T-helper 1 cell treated with Interleukin-12 subunit alpha and Interleukin-12 subunit beta and Interleukin-4 antibody, amounts not matched to agents 30 μg/mL and 1 μg/mL, for 36 hours (primary cell): ENCODE measurements around the gene FBXW10.
"Not testable (repeated sequence)": the region's sequence is repeated elsewhere in the genome, so short reads cannot be mapped to it uniquely, and the experiment has no call there.

Source experiments
- H3K27ac Mint-ChIP-seq: one replicate; pipeline ENCODE4 v1.8.0; 2021; ENCODE audit warnings: mild to moderate bottlenecking, mixed read lengths
- H3K27me3 Mint-ChIP-seq: one replicate; pipeline ENCODE4 v1.8.0; 2021; ENCODE audit warnings: low read depth, mixed read lengths
- H3K36me3 Mint-ChIP-seq: one replicate; pipeline ENCODE4 v1.8.0; 2021; ENCODE audit warnings: low read depth, mixed read lengths
- H3K4me1 Mint-ChIP-seq: one replicate; pipeline ENCODE4 v1.8.0; 2021; ENCODE audit warnings: low read depth, mixed read lengths
- H3K4me3 Mint-ChIP-seq: one replicate; pipeline ENCODE4 v1.8.0; 2021; ENCODE audit warnings: mild to moderate bottlenecking, moderate library complexity, mixed read lengths
- H3K9me3 Mint-ChIP-seq: one replicate; pipeline ENCODE4 v1.8.0; 2021; ENCODE audit warnings: mixed read lengths

Gene FBXW10

GRCh38 chr17:18780991-18781718 is 37.3 kb downstream of the FBXW10 start, which contains the start of gene TVP23B:
TSS of gene TVP23B (plus strand) at chr17:18781183. CDS start at chr17:18781294, 111 bp downstream.
- Mint-ChIP-seq H3K4me1 (peaks cover 17% of the 10 kb centered on the region), H3K27ac (peak within 1 kb of the TSS; percentile 98), H3K4me3 (peak within 1 kb of the TSS; percentile 98)
- H3K9me3 Mint-ChIP-seq, H3K36me3 Mint-ChIP-seq, H3K27me3 Mint-ChIP-seq: not testable (repeated sequence)

- H3K4me1 Mint-ChIP-seq: peaks cover 17% of the 10 kb centered on the region
- H3K27ac Mint-ChIP-seq: peak overlapping the region; percentile 77
- H3K4me3 Mint-ChIP-seq: peak overlapping the region; percentile 69
- H3K36me3 Mint-ChIP-seq, H3K9me3 Mint-ChIP-seq, H3K27me3 Mint-ChIP-seq: not testable (repeated sequence)
Observed at GRCh38 chr17:18781805-18782204, 38.0 kb downstream of the FBXW10 start.

- Mint-ChIP-seq H3K36me3 (peaks cover 12% of the 10 kb centered on the region), H3K4me1 (peaks cover 19% of the 10 kb centered on the region)
- not testable (repeated sequence) for H3K27me3 Mint-ChIP-seq, H3K9me3 Mint-ChIP-seq, H3K4me3 Mint-ChIP-seq, H3K27ac Mint-ChIP-seq
Observed at GRCh38 chr17:18785933-18786332, 42.1 kb downstream of the FBXW10 start.

GRCh38 chr17:18786890-18787289 is 43.0 kb downstream of the FBXW10 start:
- H3K27ac Mint-ChIP-seq, H3K4me3 Mint-ChIP-seq, H3K27me3 Mint-ChIP-seq, H3K9me3 Mint-ChIP-seq: not testable (repeated sequence)
- peaks cover 12% of the 10 kb centered on the region for H3K36me3 Mint-ChIP-seq
- H3K4me1 Mint-ChIP-seq: peaks cover 19% of the 10 kb centered on the region

GRCh38 chr17:18791402-18791801 is 47.5 kb downstream of the FBXW10 start:
- H3K27me3 Mint-ChIP-seq, H3K9me3 Mint-ChIP-seq, H3K4me3 Mint-ChIP-seq, H3K27ac Mint-ChIP-seq: not testable (repeated sequence)
- peaks cover 11% of the 10 kb centered on the region for H3K4me1 Mint-ChIP-seq
- peaks cover 18% of the 10 kb centered on the region for H3K36me3 Mint-ChIP-seq

GRCh38 chr17:18794841-18795240 is 51.0 kb downstream of the FBXW10 start:
- H3K27me3 Mint-ChIP-seq, H3K4me3 Mint-ChIP-seq, H3K4me1 Mint-ChIP-seq, H3K27ac Mint-ChIP-seq, H3K9me3 Mint-ChIP-seq: not testable (repeated sequence)
- peaks cover 21% of the 10 kb centered on the region for H3K36me3 Mint-ChIP-seq

- H3K36me3 Mint-ChIP-seq: peaks cover 25% of the 10 kb centered on the region
- H3K4me3 Mint-ChIP-seq, H3K27me3 Mint-ChIP-seq, H3K27ac Mint-ChIP-seq, H3K9me3 Mint-ChIP-seq, H3K4me1 Mint-ChIP-seq: not testable (repeated sequence)
Observed at GRCh38 chr17:18796887-18797286, 53.0 kb downstream of the FBXW10 start.

- not testable (repeated sequence) for H3K9me3 Mint-ChIP-seq, H3K4me3 Mint-ChIP-seq, H3K27me3 Mint-ChIP-seq, H3K27ac Mint-ChIP-seq, H3K4me1 Mint-ChIP-seq
- peaks cover 25% of the 10 kb centered on the region for H3K36me3 Mint-ChIP-seq
Observed at GRCh38 chr17:18803458-18804245, 59.8 kb downstream of the FBXW10 start.

GRCh38 chr17:18815924-18816323 is 72.1 kb downstream of the FBXW10 start:
- not testable (repeated sequence) for H3K4me1 Mint-ChIP-seq, H3K27me3 Mint-ChIP-seq, H3K36me3 Mint-ChIP-seq, H3K4me3 Mint-ChIP-seq, H3K9me3 Mint-ChIP-seq, H3K27ac Mint-ChIP-seq

- H3K4me3 Mint-ChIP-seq, H3K36me3 Mint-ChIP-seq, H3K27me3 Mint-ChIP-seq, H3K4me1 Mint-ChIP-seq, H3K27ac Mint-ChIP-seq, H3K9me3 Mint-ChIP-seq: not testable (repeated sequence)
Observed at GRCh38 chr17:18816489-18817371, 72.9 kb downstream of the FBXW10 start.

GRCh38 chr17:18821430-18821829 is 77.6 kb downstream of the FBXW10 start:
- H3K4me1 Mint-ChIP-seq, H3K4me3 Mint-ChIP-seq, H3K27me3 Mint-ChIP-seq, H3K27ac Mint-ChIP-seq, H3K36me3 Mint-ChIP-seq, H3K9me3 Mint-ChIP-seq: not testable (repeated sequence)

- not testable (repeated sequence) for H3K4me1 Mint-ChIP-seq
Observed at GRCh38 chr17:18827613-18828012, 83.8 kb downstream of the FBXW10 start.

More at GRCh38 chr17:18827613-18828012, 83.8 kb downstream of the FBXW10 start:
- H3K27ac Mint-ChIP-seq, H3K4me3 Mint-ChIP-seq, H3K27me3 Mint-ChIP-seq, H3K9me3 Mint-ChIP-seq, H3K36me3 Mint-ChIP-seq: not testable (repeated sequence)
